HG02870 (cell line): ENCODE results near the gene CST8.

Source experiments
- ATAC-seq: cut with Tn5 transposase; IDR thresholded peaks from one replicate; pipeline ENCODE4 v1.9.1; 2021; ENCODE audit warnings: mild to moderate bottlenecking, moderate library complexity; ENCODE audit not compliant: unreplicated experiment

The CST8 gene

GRCh38 chr20:23475395-23475794, 15.5 kb upstream of the CST8 start:
- no peak for ATAC-seq

GRCh38 chr20:23476015-23476754, 14.7 kb upstream of the CST8 start:
- no peak for ATAC-seq

GRCh38 chr20:23477223-23477622, 13.7 kb upstream of the CST8 start:
- ATAC-seq = no peak

- ATAC-seq = no peak
Measured at GRCh38 chr20:23479043-23479442, 11.9 kb upstream of the CST8 start.

- no peak for ATAC-seq
Measured at GRCh38 chr20:23482138-23482537, 8.8 kb upstream of the CST8 start.

- ATAC-seq = peak; percentile 62
Measured at GRCh38 chr20:23484081-23484480, 6.8 kb upstream of the CST8 start.

GRCh38 chr20:23488470-23488869, 2.4 kb upstream of the CST8 start:
- ATAC-seq = no peak

- ATAC-seq = no peak
Measured at GRCh38 chr20:23488996-23489395, 1.9 kb upstream of the CST8 start.

GRCh38 chr20:23492292-23492691, 1.4 kb downstream of the CST8 start:
- ATAC-seq = peak; percentile 87

- no peak for ATAC-seq
Measured at GRCh38 chr20:23493172-23493772, 2.4 kb downstream of the CST8 start.

GRCh38 chr20:23497536-23497935, 6.6 kb downstream of the CST8 start:
- ATAC-seq = no peak

- ATAC-seq = no peak
Measured at GRCh38 chr20:23501926-23502325, 11.0 kb downstream of the CST8 start.

- ATAC-seq = no peak
Measured at GRCh38 chr20:23503649-23504048, 12.7 kb downstream of the CST8 start.

- ATAC-seq = no peak
Measured at GRCh38 chr20:23507346-23507745, 16.4 kb downstream of the CST8 start.

GRCh38 chr20:23508449-23509229, 17.7 kb downstream of the CST8 start:
- ATAC-seq = no peak

- no peak for ATAC-seq
Measured at GRCh38 chr20:23509247-23509913, 18.5 kb downstream of the CST8 start.

- ATAC-seq = no peak
Measured at GRCh38 chr20:23510000-23510590, 19.2 kb downstream of the CST8 start.

- no peak for ATAC-seq
Measured at GRCh38 chr20:23513164-23513563, 22.2 kb downstream of the CST8 start.

GRCh38 chr20:23514848-23515247, 23.9 kb downstream of the CST8 start:
- ATAC-seq = no peak

- no peak for ATAC-seq
Measured at GRCh38 chr20:23515250-23515939, 24.5 kb downstream of the CST8 start.
